Measurements from ENCODE around the gene MMUT.

MMUT gene

GRCh38 chr6:49454787-49455709 lies 8.0 kb downstream of the MMUT start:
- no peak for TF ChIP-seq CTCF (IDR thresholded peaks at IDR 0.05)

- TF ChIP-seq CTCF (IDR thresholded peaks at IDR 0.05), result no peak
Observed at GRCh38 chr6:49453221-49453620, 9.8 kb downstream of the MMUT start.

GRCh38 chr6:49430866-49431265 lies 32.2 kb downstream of the MMUT start:
- no peak for TF ChIP-seq CTCF (IDR thresholded peaks at IDR 0.05)

- TF ChIP-seq CTCF (IDR thresholded peaks at IDR 0.05), result no peak
Observed at GRCh38 chr6:49430187-49430586, 32.9 kb downstream of the MMUT start.

- peak; percentile 50; the same call in 1 of the 2 replicates for TF ChIP-seq CTCF (IDR thresholded peaks at IDR 0.05)
Observed at GRCh38 chr6:49423817-49424216, 39.2 kb downstream of the MMUT start.

- no peak for TF ChIP-seq CTCF (IDR thresholded peaks at IDR 0.05)
Observed at GRCh38 chr6:49416195-49416594, 46.9 kb downstream of the MMUT start.

GRCh38 chr6:49415358-49415757 lies 47.7 kb downstream of the MMUT start:
- no peak for TF ChIP-seq CTCF (IDR thresholded peaks at IDR 0.05)
